Mammary epithelial cell (primary cell): ENCODE data around the gene CHRM4.

ENCODE experiments used
- EZH2 ChIP-seq: IDR thresholded peaks from 2 replicates; pipeline ENCODE4 v1.6.1; 2012; ENCODE audit warnings: low read length, inconsistent platforms, borderline replicate concordance
- TF ChIP-seq, protein P1 (sequence below), 2 donors: IDR thresholded peaks in 1 of 2; conservative IDR thresholded peaks in 1 of 2; 2 replicates each; pipeline ENCODE4 v1.5.1; 2011 to 2012; ENCODE audit warnings: inconsistent platforms in 2 of 2, low read length in 2 of 2, mild to moderate bottlenecking in 2 of 2, control low read depth in 1 of 2, low read depth in 1 of 2; ENCODE audit not compliant: insufficient read depth in 1 of 2; ENCODE audit errors: extremely low read depth in 1 of 2

DNA sequence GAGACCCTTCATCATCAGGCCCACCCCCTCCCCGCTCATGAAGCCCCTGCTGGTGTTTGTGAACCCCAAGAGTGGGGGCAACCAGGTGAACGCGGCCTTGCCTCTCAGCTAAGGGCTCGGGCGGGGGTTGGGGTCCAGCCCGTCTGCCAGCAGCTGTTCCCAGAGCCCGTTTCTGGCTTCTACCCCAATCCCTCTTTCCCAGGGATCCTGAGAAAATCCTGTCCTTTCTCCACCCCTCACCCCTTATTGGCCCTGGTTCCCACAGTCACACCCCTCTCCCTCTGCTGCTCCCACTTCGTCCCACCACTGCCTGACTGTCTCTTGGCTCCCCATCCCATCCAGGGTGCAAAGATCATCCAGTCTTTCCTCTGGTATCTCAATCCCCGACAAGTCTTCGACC lies 19.5 kb downstream of the CHRM4 start:
- no peak for TF ChIP-seq EZH2
- TF ChIP-seq, protein P1, sequence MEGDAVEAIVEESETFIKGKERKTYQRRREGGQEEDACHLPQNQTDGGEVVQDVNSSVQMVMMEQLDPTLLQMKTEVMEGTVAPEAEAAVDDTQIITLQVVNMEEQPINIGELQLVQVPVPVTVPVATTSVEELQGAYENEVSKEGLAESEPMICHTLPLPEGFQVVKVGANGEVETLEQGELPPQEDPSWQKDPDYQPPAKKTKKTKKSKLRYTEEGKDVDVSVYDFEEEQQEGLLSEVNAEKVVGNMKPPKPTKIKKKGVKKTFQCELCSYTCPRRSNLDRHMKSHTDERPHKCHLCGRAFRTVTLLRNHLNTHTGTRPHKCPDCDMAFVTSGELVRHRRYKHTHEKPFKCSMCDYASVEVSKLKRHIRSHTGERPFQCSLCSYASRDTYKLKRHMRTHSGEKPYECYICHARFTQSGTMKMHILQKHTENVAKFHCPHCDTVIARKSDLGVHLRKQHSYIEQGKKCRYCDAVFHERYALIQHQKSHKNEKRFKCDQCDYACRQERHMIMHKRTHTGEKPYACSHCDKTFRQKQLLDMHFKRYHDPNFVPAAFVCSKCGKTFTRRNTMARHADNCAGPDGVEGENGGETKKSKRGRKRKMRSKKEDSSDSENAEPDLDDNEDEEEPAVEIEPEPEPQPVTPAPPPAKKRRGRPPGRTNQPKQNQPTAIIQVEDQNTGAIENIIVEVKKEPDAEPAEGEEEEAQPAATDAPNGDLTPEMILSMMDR (conservative IDR thresholded peaks at IDR 0.05 in 1 of 2, IDR thresholded peaks at IDR 0.05 in 1 of 2; ENCODE audit: extremely low read depth in 1 of 2, insufficient read depth in 1 of 2, low read depth in 1 of 2, low read length in 2 of 2), result no peak
